Osteocyte (in vitro differentiated cells): ENCODE results near the gene SRSF6. TPM values are rescaled to one million over a fixed set of nuclear protein-coding genes. Genes with fewer than 3 reads are reported as not detected.
A peak's percentile ranks its signal among the peaks of the same experiment; 100 is the strongest.

Experiments used
- DNase-seq: peaks from one replicate; pipeline ENCODE4 v3.0.0; 2021; ENCODE audit warnings: mixed read lengths; ENCODE audit not compliant: unreplicated experiment; ENCODE audit errors: extremely low spot score
- H3K27ac Mint-ChIP-seq: one replicate; pipeline ENCODE4 v1.8.0; 2021; ENCODE audit warnings: mild to moderate bottlenecking, mixed read lengths; ENCODE audit not compliant: unreplicated experiment
- H3K27me3 Mint-ChIP-seq: one replicate; pipeline ENCODE4 v1.8.0; 2021; ENCODE audit warnings: mixed read lengths; ENCODE audit not compliant: unreplicated experiment
- H3K36me3 Mint-ChIP-seq: one replicate; pipeline ENCODE4 v1.8.0; 2021; ENCODE audit warnings: mixed read lengths; ENCODE audit not compliant: unreplicated experiment
- H3K4me1 Mint-ChIP-seq: one replicate; pipeline ENCODE4 v1.8.0; 2021; ENCODE audit warnings: mixed read lengths; ENCODE audit not compliant: unreplicated experiment
- H3K4me3 Mint-ChIP-seq: one replicate; pipeline ENCODE4 v1.8.0; 2021; ENCODE audit warnings: mild to moderate bottlenecking, moderate library complexity, mixed read lengths; ENCODE audit not compliant: unreplicated experiment
- H3K9me3 Mint-ChIP-seq: one replicate; pipeline ENCODE4 v1.8.0; 2021; ENCODE audit warnings: mixed read lengths; ENCODE audit not compliant: unreplicated experiment
- CTCF ChIP-seq: fragments of 200-600 bp; sonication (generic); IDR thresholded peaks from 2 replicates; pipeline ENCODE4 v1.5.0; 2021; ENCODE audit warnings: antibody characterized with exemption, mild to moderate bottlenecking, moderate library complexity
- total RNA-seq: library from RNA; stranded (reverse); gene quantifications from 2 replicates; pipeline ENCODE4 v1.2.1, GENCODE V29; 2021

Gene SRSF6
- total RNA-seq, 1 donor from 2014 or later = 200 TPM

- peaks cover 7% of the 10 kb centered on the region for H3K27me3 Mint-ChIP-seq
- TF ChIP-seq CTCF = no peak
- no peaks in the 10 kb centered on the region for H3K9me3 Mint-ChIP-seq
- H3K36me3 Mint-ChIP-seq = peaks cover 39% of the 10 kb centered on the region
- DNase-seq = no peak
- peak overlapping the region; percentile 99 for H3K27ac Mint-ChIP-seq
- H3K4me1 Mint-ChIP-seq = peaks cover 40% of the 10 kb centered on the region
- peak overlapping the region; percentile 85 for H3K4me3 Mint-ChIP-seq
Observed at GRCh38 chr20:43458422-43458924, 777 bp downstream of the SRSF6 start.

- DNase-seq = no peak
- Mint-ChIP-seq H3K36me3 (peaks cover 47% of the 10 kb centered on the region), H3K27ac (peak overlapping the region; percentile 54), H3K4me3 (peak overlapping the region; percentile 85), H3K9me3 (no peaks in the 10 kb centered on the region), H3K4me1 (peaks cover 40% of the 10 kb centered on the region), H3K27me3 (peaks cover 3% of the 10 kb centered on the region)
- no peak for TF ChIP-seq CTCF
Observed at GRCh38 chr20:43459022-43459942, 1.6 kb downstream of the SRSF6 start.

- H3K36me3 Mint-ChIP-seq = peaks cover 53% of the 10 kb centered on the region
Observed at GRCh38 chr20:43460172-43460829, 2.6 kb downstream of the SRSF6 start.

GRCh38 chr20:43460830-43461200, 3.1 kb downstream of the SRSF6 start:
- peaks cover 56% of the 10 kb centered on the region for H3K36me3 Mint-ChIP-seq
- TF ChIP-seq CTCF = no peak

More at GRCh38 chr20:43460172-43460829, 2.6 kb downstream of the SRSF6 start:
- Mint-ChIP-seq H3K27me3 (no peaks in the 10 kb centered on the region), H3K9me3 (no peaks in the 10 kb centered on the region), H3K4me1 (peaks cover 40% of the 10 kb centered on the region), H3K4me3 (peak overlapping the region; percentile 85), H3K27ac (peak overlapping the region; percentile 6)
- no peak for DNase-seq
- TF ChIP-seq CTCF = no peak

More at GRCh38 chr20:43460830-43461200, 3.1 kb downstream of the SRSF6 start:
- H3K4me3 Mint-ChIP-seq = peak overlapping the region; percentile 8
- H3K27me3 Mint-ChIP-seq = no peaks in the 10 kb centered on the region
- no peaks in the 10 kb centered on the region for H3K9me3 Mint-ChIP-seq
- no peak for DNase-seq
- H3K4me1 Mint-ChIP-seq = peaks cover 40% of the 10 kb centered on the region
- H3K27ac Mint-ChIP-seq = peak overlapping the region; percentile 6
